PC-9 (cell line): ENCODE measurements around the gene NFATC1. TPM values are rescaled to one million over a fixed set of nuclear protein-coding genes. Genes with fewer than 3 reads are reported as not detected.

Experiments
- BruUV-seq: library from RNA; stranded (reverse); fragments of 400-500 nt; replicated peaks from 2 replicates; lab custom pipeline; 2021; lab: Mats Ljungman, UMichigan
- CTCF ChIA-PET: fragments of 300-600 bp; sonication (Branson Sonifier 250); formaldehyde crosslinking; loops from one replicate; lab custom pipeline; 2022; ENCODE audit warnings: antibody characterized with exemption; lab: Charles Lee
- POLR2A ChIA-PET: fragments of 300-600 bp; sonication (Branson Sonifier 250); formaldehyde crosslinking; loops from one replicate; lab custom pipeline; 2022; ENCODE audit warnings: antibody characterized with exemption; ENCODE audit not compliant: unreplicated experiment; lab: Charles Lee
- DNase-seq, 2 experiments: peaks; one replicate each; pipeline versions ENCODE4 v3.0.0 to v3.0.0-alpha.2; 2015 to 2022; ENCODE audit warnings: mixed read lengths in 1 of 2
- H2AFZ ChIP-seq: fragments of 200-600 bp; sonication (generic); 2 replicates; pipeline ENCODE4 v1.8.1; 2017; ENCODE audit warnings: antibody characterized with exemption
- H3F3A ChIP-seq: fragments of 200-600 bp; sonication (generic); 2 replicates; pipeline ENCODE4 v1.8.1; 2017; ENCODE audit warnings: antibody characterized with exemption, mild to moderate bottlenecking, low read depth; ENCODE audit not compliant: insufficient read depth
- H3K27ac ChIP-seq: fragments of 200-600 bp; sonication (generic); 2 replicates; pipeline ENCODE4 v1.6.1; 2016; ENCODE audit warnings: mixed run types
- H3K27me3 ChIP-seq: fragments of 200-600 bp; sonication (generic); 2 replicates; pipeline ENCODE4 v1.6.1; 2016; ENCODE audit warnings: low read depth, mixed run types; ENCODE audit not compliant: insufficient read depth
- H3K36me3 ChIP-seq: fragments of 200-600 bp; sonication (generic); 2 replicates; pipeline ENCODE4 v1.6.1; 2016; ENCODE audit warnings: low read depth, mixed run types
- H3K4me1 ChIP-seq: fragments of 200-600 bp; sonication (generic); replicated peaks from 2 replicates; pipeline ENCODE4 v1.6.1; 2016; ENCODE audit warnings: mixed run types; ENCODE audit not compliant: insufficient read depth
- H3K4me2 ChIP-seq: fragments of 200-600 bp; sonication (generic); 2 replicates; pipeline ENCODE4 v1.6.1; 2017; ENCODE audit warnings: mixed run types
- H3K4me3 ChIP-seq: fragments of 200-600 bp; sonication (generic); 2 replicates; pipeline ENCODE4 v1.6.1; 2016; ENCODE audit warnings: mixed run types
- H3K79me2 ChIP-seq: fragments of 200-600 bp; sonication (generic); 2 replicates; pipeline ENCODE4 v1.6.1; 2017; ENCODE audit warnings: low read depth, mixed run types
- H3K9me2 ChIP-seq: fragments of 200-600 bp; sonication (generic); 2 replicates; pipeline ENCODE4 v1.8.1; 2017; ENCODE audit warnings: mild to moderate bottlenecking; ENCODE audit not compliant: insufficient read depth
- H3K9me3 ChIP-seq: fragments of 200-600 bp; sonication (generic); 2 replicates; pipeline ENCODE4 v1.8.1; 2016; ENCODE audit warnings: low read depth; ENCODE audit not compliant: insufficient read depth
- H4K20me1 ChIP-seq: fragments of 200-600 bp; sonication (generic); 2 replicates; pipeline ENCODE4 v1.8.1; 2017; ENCODE audit not compliant: insufficient read depth
- EZH2 ChIP-seq: fragments of 200-600 bp; sonication (generic); IDR thresholded peaks from 2 replicates; pipeline ENCODE4 v1.8.0; 2017; ENCODE audit warnings: antibody characterized with exemption, low read depth
- intact Hi-C: fragments of 100-400 bp; cut with micrococcal nuclease; formaldehyde crosslinking; loops from one replicate; pipeline ENCODE4 v1.10.0; 2022; ENCODE audit not compliant: unreplicated experiment
- total RNA-seq: library from RNA; stranded (reverse); gene quantifications from 2 replicates; pipeline ENCODE4 v1.2.3, GENCODE V29; 2021
- TF ChIP-seq, protein P1 (sequence below): fragments of 200-600 bp; sonication (generic); conservative IDR thresholded peaks from 2 replicates; pipeline ENCODE4 v1.6.1; 2017; ENCODE audit warnings: mixed run types, antibody characterized with exemption, mild to moderate bottlenecking, moderate library complexity

The NFATC1 gene
- total RNA-seq, 1 experiment from 2014 or later, result 2.6 TPM

DNA sequence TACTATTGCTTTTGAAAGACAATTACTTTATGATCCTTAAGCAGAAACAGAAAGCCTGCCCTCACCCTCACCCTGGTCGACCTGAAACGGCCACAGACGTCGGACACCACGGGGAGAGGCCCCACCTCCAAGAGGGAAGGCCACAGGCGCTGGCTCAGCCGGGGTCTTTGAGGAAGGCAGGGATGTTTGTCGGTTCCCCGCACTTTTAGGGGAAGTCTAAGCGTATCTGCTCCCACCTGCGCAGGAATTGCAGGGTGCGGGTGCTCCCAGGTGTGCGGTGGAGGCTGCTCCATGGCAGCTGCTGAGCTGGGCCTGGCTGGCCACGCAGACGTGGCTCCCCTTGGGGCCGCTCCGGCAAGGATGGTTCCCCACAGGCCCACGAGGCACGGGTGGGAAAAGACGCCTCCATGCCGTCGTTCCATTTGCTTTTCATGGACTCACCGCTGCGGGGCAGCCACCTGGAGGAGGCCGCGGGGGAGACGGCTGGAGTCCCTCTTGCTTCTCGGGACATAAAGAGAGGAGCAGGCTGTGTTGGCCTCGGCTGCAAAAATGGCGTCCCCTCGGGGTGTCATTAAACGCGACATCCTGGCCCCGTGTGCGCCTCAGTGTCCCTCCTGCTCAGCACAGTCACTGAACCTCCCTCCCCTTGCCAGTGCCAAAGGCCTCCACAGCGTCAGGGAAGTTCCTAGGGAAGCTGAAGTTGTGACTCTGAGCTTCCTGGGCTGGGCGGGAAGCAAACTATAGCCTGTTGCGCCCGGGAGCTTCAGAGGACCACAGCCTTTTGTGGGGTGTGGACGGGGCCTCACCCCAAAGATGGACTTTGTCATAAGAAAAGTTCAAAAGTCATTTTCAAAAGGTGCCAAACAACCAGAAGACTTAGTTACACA, 63.4 kb downstream of the NFATC1 start:
- Histone ChIP-seq H3K27ac (no peak overlapping the region), H3K9me3 (no peaks in the 10 kb centered on the region), H3F3A (no peaks in the 10 kb centered on the region), H3K36me3 (no peaks in the 10 kb centered on the region), H3K27me3 (0 out of 2 replicates have a peak, but pooled peaks cover 5% of the 10 kb centered on the region), H3K4me2 (peak overlapping the region; percentile 19; the same call in 1 of the 2 replicates), H4K20me1 (no peaks in the 10 kb centered on the region; the same call in 1 of the 2 replicates), H3K4me1 (peaks cover 5% of the 10 kb centered on the region; the same call in 1 of the 2 replicates), H2AFZ (no peak overlapping the region), H3K79me2 (no peaks in the 10 kb centered on the region), H3K4me3 (no peak overlapping the region), H3K9me2 (no peaks in the 10 kb centered on the region)
- no peak for DNase-seq
- no peak for TF ChIP-seq EZH2
- TF ChIP-seq, protein P1, sequence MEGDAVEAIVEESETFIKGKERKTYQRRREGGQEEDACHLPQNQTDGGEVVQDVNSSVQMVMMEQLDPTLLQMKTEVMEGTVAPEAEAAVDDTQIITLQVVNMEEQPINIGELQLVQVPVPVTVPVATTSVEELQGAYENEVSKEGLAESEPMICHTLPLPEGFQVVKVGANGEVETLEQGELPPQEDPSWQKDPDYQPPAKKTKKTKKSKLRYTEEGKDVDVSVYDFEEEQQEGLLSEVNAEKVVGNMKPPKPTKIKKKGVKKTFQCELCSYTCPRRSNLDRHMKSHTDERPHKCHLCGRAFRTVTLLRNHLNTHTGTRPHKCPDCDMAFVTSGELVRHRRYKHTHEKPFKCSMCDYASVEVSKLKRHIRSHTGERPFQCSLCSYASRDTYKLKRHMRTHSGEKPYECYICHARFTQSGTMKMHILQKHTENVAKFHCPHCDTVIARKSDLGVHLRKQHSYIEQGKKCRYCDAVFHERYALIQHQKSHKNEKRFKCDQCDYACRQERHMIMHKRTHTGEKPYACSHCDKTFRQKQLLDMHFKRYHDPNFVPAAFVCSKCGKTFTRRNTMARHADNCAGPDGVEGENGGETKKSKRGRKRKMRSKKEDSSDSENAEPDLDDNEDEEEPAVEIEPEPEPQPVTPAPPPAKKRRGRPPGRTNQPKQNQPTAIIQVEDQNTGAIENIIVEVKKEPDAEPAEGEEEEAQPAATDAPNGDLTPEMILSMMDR, result no peak
- BruUV-seq, result no TSS peak
- intact Hi-C loops, result no loop called here
- ChIA-PET POLR2A (no interaction called here), CTCF (interaction anchor here (0.6 kb wide), 1 partner anchor 681 kb away, joined by 3 read pairs; no protein-coding TSS in a partner anchor)

DNA sequence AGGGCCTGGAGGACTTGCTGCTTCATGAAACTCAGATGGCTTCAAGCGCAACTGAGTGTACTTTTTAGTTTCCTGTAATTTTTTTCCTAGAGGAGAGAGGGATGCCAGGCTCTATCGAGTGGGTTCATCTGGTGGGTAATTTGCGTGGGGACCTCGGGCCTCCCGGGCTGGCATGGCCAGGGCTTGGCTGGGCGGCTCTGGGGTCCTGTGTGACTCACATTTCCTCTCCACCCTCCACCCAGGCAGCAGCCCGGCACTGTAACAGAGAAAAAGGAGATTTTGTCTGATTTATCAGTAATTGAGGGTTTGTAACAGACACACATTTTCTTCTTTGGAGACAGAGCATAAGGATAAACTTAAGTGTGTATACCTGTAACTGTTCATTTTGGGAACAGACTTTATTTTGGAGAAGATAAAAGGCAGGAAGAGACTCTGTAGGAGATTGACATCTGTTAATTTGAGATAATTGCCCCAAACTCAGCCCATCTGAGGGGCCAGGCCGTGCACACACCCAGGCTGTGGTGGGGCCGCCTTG, 64.3 kb downstream of the NFATC1 start:
- no TSS peak for BruUV-seq
- Histone ChIP-seq H3K27ac (no peak overlapping the region), H2AFZ (no peak overlapping the region), H3K4me1 (peaks cover 5% of the 10 kb centered on the region; the same call in 1 of the 2 replicates), H4K20me1 (no peaks in the 10 kb centered on the region; the same call in 1 of the 2 replicates), H3F3A (no peaks in the 10 kb centered on the region), H3K4me3 (no peak overlapping the region), H3K9me2 (no peaks in the 10 kb centered on the region), H3K9me3 (no peaks in the 10 kb centered on the region), H3K27me3 (0 out of 2 replicates have a peak, but pooled peaks cover 5% of the 10 kb centered on the region), H3K79me2 (no peaks in the 10 kb centered on the region), H3K36me3 (no peaks in the 10 kb centered on the region), H3K4me2 (no peak overlapping the region)
- ChIA-PET POLR2A (no interaction called here), CTCF (no interaction called here)
- no peak for DNase-seq
- TF ChIP-seq, protein P1, result no peak
- no peak for TF ChIP-seq EZH2
- intact Hi-C loops, result no loop called here

DNA sequence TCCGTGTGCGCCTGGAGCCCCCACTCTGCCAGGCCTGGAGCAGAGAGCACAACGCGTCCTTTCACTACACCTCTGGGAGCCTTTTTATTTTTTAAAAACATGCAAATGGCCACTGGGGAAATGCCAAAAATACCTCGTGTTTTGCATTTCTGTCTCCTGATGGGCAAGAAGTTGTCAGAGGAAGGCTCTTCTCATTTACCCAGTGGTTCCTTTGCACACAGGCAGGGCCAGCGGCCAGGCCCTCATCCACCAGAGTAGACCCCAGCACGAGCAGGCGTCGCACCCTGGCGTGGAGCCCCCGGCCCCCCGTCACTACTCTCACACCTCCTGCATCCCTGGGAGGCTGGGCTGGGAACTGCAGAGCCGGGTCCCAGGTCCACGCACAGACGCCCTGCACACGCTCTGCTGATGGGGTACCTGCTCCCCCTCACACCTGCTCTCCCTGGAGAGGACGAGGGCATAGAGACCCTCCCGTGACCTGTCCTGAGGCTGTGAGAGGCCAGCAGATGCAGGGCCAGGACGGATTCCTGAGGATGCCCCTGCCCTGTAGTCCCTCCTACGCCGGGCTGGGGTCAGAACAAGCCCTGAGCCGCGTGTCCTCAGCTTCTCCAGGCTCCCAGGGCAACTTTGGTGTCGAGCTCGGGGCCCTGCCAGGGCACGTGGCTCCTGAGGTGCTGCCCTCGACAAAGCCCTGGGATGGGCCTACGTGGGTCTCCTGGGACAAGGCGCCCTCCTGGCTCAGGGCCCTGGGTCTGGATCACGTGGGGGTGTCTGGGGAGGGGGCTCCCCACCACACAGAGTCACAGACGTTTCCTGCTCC, 65.0 kb downstream of the NFATC1 start:
- intact Hi-C loops, result no loop called here
- no peak overlapping the region for H3K4me3 ChIP-seq
- no peak for DNase-seq
- no peak overlapping the region for H3K4me2 ChIP-seq
- H3K79me2 ChIP-seq, result no peaks in the 10 kb centered on the region
- no peaks in the 10 kb centered on the region for H3K36me3 ChIP-seq
- ChIA-PET CTCF (no interaction called here), POLR2A (no interaction called here)
- 0 out of 2 replicates have a peak, but pooled peaks cover 5% of the 10 kb centered on the region for H3K27me3 ChIP-seq
- H3K9me2 ChIP-seq, result no peaks in the 10 kb centered on the region
- TF ChIP-seq, protein P1, result no peak
- no peak for TF ChIP-seq EZH2
- H3K9me3 ChIP-seq, result no peaks in the 10 kb centered on the region
- H4K20me1 ChIP-seq, result no peaks in the 10 kb centered on the region; the same call in 1 of the 2 replicates
- no peak overlapping the region for H3K27ac ChIP-seq
- H2AFZ ChIP-seq, result no peak overlapping the region
- H3F3A ChIP-seq, result no peaks in the 10 kb centered on the region
- no TSS peak for BruUV-seq
- H3K4me1 ChIP-seq, result peaks cover 5% of the 10 kb centered on the region; the same call in 1 of the 2 replicates
